IPS-18a (cell line): ENCODE results near the gene PNO1.

Source experiments
- H3K27ac ChIP-seq: one replicate; pipeline ENCODE4 v1.5.1; 2013; ENCODE audit warnings: low read length
- H3K27me3 ChIP-seq: one replicate; pipeline ENCODE4 v1.6.1; 2013; ENCODE audit warnings: mild to moderate bottlenecking, low read length; ENCODE audit not compliant: control insufficient read depth, insufficient read depth
- H3K36me3 ChIP-seq: one replicate; pipeline ENCODE4 v1.6.1; 2013; ENCODE audit warnings: low read depth, low read length; ENCODE audit not compliant: control insufficient read depth
- H3K4me1 ChIP-seq: one replicate; pipeline ENCODE4 v1.6.1; 2013; ENCODE audit warnings: low read depth, low read length; ENCODE audit not compliant: control insufficient read depth
- H3K4me3 ChIP-seq: one replicate; pipeline ENCODE4 v1.5.1; 2013; ENCODE audit warnings: low read length
- H3K9ac ChIP-seq: one replicate; pipeline ENCODE4 v1.6.1; 2013; ENCODE audit warnings: mild to moderate bottlenecking, low read length, moderate library complexity
- H3K9me3 ChIP-seq: one replicate; pipeline ENCODE4 v1.6.1; 2013; ENCODE audit warnings: low read depth, low read length; ENCODE audit not compliant: control insufficient read depth

The PNO1 gene

GRCh38 chr2:68203587-68203986 lies 45.9 kb downstream of the PNO1 start:
- H3K9ac ChIP-seq: no peak overlapping the region
- no peaks in the 10 kb centered on the region for H3K27me3 ChIP-seq
- no peaks in the 10 kb centered on the region for H3K9me3 ChIP-seq
- no peaks in the 10 kb centered on the region for H3K4me1 ChIP-seq
- no peak overlapping the region for H3K27ac ChIP-seq
- no peaks in the 10 kb centered on the region for H3K36me3 ChIP-seq
- no peak overlapping the region for H3K4me3 ChIP-seq

- Histone ChIP-seq H3K27ac (no peak overlapping the region), H3K4me1 (peaks cover 10% of the 10 kb centered on the region)
Observed at GRCh38 chr2:68206793-68207192, 49.1 kb downstream of the PNO1 start.

GRCh38 chr2:68214381-68214780 lies 56.7 kb downstream of the PNO1 start:
- Histone ChIP-seq H3K27ac (no peak overlapping the region), H3K27me3 (no peaks in the 10 kb centered on the region), H3K9ac (no peak overlapping the region), H3K9me3 (no peaks in the 10 kb centered on the region), H3K4me1 (peaks cover 10% of the 10 kb centered on the region), H3K4me3 (no peak overlapping the region), H3K36me3 (peaks cover 4% of the 10 kb centered on the region)

More at GRCh38 chr2:68206793-68207192, 49.1 kb downstream of the PNO1 start:
- no peaks in the 10 kb centered on the region for H3K27me3 ChIP-seq
- no peaks in the 10 kb centered on the region for H3K36me3 ChIP-seq
- H3K9ac ChIP-seq: no peak overlapping the region
- no peak overlapping the region for H3K4me3 ChIP-seq
- H3K9me3 ChIP-seq: no peaks in the 10 kb centered on the region

- no peaks in the 10 kb centered on the region for H3K9me3 ChIP-seq
- no peaks in the 10 kb centered on the region for H3K27me3 ChIP-seq
- H3K4me1 ChIP-seq: no peaks in the 10 kb centered on the region
- peaks cover 4% of the 10 kb centered on the region for H3K36me3 ChIP-seq
- H3K27ac ChIP-seq: no peak overlapping the region
- H3K4me3 ChIP-seq: no peak overlapping the region
- H3K9ac ChIP-seq: no peak overlapping the region
Observed at GRCh38 chr2:68216454-68217310, 59.0 kb downstream of the PNO1 start.

GRCh38 chr2:68217729-68218128 lies 60.0 kb downstream of the PNO1 start:
- no peak overlapping the region for H3K4me3 ChIP-seq
- no peak overlapping the region for H3K27ac ChIP-seq
- H3K9me3 ChIP-seq: no peaks in the 10 kb centered on the region
- H3K9ac ChIP-seq: no peak overlapping the region
- H3K36me3 ChIP-seq: peaks cover 4% of the 10 kb centered on the region
- H3K4me1 ChIP-seq: no peaks in the 10 kb centered on the region
- H3K27me3 ChIP-seq: no peaks in the 10 kb centered on the region

GRCh38 chr2:68218343-68218901 lies 60.7 kb downstream of the PNO1 start:
- no peak overlapping the region for H3K4me3 ChIP-seq
- no peaks in the 10 kb centered on the region for H3K9me3 ChIP-seq
- H3K9ac ChIP-seq: no peak overlapping the region
- H3K27ac ChIP-seq: no peak overlapping the region
- H3K27me3 ChIP-seq: no peaks in the 10 kb centered on the region
- H3K36me3 ChIP-seq: peaks cover 4% of the 10 kb centered on the region
- no peaks in the 10 kb centered on the region for H3K4me1 ChIP-seq

GRCh38 chr2:68222287-68222686 lies 64.6 kb downstream of the PNO1 start:
- no peaks in the 10 kb centered on the region for H3K27me3 ChIP-seq
- H3K27ac ChIP-seq: no peak overlapping the region
- no peak overlapping the region for H3K4me3 ChIP-seq
- H3K4me1 ChIP-seq: no peaks in the 10 kb centered on the region
- H3K9me3 ChIP-seq: no peaks in the 10 kb centered on the region
- H3K36me3 ChIP-seq: no peaks in the 10 kb centered on the region
- H3K9ac ChIP-seq: no peak overlapping the region

GRCh38 chr2:68223419-68223818 lies 65.7 kb downstream of the PNO1 start:
- Histone ChIP-seq H3K27ac (no peak overlapping the region), H3K4me1 (no peaks in the 10 kb centered on the region), H3K4me3 (no peak overlapping the region), H3K27me3 (no peaks in the 10 kb centered on the region), H3K36me3 (no peaks in the 10 kb centered on the region), H3K9me3 (no peaks in the 10 kb centered on the region), H3K9ac (no peak overlapping the region)

- no peak overlapping the region for H3K4me3 ChIP-seq
- H3K4me1 ChIP-seq: no peaks in the 10 kb centered on the region
- peak overlapping the region; percentile 31 for H3K9ac ChIP-seq
- H3K9me3 ChIP-seq: no peaks in the 10 kb centered on the region
- H3K27ac ChIP-seq: no peak overlapping the region
- no peaks in the 10 kb centered on the region for H3K27me3 ChIP-seq
- no peaks in the 10 kb centered on the region for H3K36me3 ChIP-seq
Observed at GRCh38 chr2:68225119-68225632, 67.5 kb downstream of the PNO1 start.
